Measurements from ENCODE around the gene CCDC92.

The CCDC92 gene

DNA sequence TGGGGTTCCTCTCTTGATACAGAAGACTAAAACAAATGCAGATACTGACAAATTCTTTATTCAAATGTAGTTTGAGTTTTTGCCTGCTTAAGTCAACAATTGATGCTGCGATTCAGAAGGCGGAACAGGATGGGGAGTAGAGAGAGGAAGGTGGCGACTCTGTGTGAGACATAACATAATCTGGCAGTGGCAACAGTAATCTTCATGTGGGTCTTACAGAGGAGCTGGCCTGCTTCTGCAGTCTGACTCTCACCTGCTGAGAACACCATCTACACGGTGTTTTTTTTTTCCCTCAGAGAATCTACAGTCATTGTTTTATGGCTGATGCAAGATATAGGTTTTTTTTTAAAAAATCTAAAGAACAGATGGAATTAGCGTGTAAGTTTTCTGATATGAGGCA lies 10.1 kb downstream of the CCDC92 start:
- H3K4me3 ChIP-seq (ENCODE audit: low read length): no peak overlapping the region
- no peak for DNase-seq (ENCODE audit: low read depth)
- TF ChIP-seq, protein P1, sequence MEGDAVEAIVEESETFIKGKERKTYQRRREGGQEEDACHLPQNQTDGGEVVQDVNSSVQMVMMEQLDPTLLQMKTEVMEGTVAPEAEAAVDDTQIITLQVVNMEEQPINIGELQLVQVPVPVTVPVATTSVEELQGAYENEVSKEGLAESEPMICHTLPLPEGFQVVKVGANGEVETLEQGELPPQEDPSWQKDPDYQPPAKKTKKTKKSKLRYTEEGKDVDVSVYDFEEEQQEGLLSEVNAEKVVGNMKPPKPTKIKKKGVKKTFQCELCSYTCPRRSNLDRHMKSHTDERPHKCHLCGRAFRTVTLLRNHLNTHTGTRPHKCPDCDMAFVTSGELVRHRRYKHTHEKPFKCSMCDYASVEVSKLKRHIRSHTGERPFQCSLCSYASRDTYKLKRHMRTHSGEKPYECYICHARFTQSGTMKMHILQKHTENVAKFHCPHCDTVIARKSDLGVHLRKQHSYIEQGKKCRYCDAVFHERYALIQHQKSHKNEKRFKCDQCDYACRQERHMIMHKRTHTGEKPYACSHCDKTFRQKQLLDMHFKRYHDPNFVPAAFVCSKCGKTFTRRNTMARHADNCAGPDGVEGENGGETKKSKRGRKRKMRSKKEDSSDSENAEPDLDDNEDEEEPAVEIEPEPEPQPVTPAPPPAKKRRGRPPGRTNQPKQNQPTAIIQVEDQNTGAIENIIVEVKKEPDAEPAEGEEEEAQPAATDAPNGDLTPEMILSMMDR (conservative IDR thresholded peaks at IDR 0.05; ENCODE audit: low read length): no peak

DNA sequence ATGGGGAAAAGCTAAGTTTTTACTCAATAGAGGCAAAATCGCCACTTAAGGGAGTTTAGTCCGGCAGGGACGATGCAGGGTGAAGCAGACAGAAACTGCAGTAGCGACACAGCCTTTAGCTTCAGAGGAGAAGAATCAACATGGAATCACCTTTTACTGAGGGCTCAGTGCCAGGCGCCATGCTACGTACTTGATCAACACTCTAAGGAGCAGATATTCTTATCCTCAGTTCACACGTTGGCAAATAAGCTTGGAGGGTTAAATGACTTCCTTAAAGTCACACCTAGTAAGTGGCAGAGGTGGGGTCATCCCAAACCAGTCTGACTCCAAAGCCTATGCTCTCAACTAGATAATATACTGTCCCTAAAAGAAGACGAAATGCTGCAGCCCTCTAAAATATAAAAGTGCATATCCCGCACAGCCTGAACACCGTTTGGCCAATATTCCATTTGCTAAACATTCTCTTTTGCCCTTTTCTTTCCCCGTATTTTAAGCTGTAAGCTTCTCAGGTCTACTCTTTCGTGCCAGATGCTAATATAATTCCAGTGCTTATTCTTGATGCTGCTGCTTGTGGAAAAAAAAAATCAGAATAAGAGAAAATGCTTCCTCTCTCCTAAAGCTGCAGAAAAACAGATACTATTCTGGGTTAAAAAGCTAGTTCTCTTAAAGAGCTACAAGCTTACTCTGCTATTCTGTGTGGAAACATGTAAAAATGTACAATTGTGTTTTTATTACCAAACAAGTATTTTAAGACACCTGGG lies 10.9 kb downstream of the CCDC92 start:
- DNase-seq (ENCODE audit: low read depth): no peak
- H3K4me3 ChIP-seq (ENCODE audit: low read length): no peak overlapping the region
- TF ChIP-seq, protein P1 (conservative IDR thresholded peaks at IDR 0.05; ENCODE audit: low read length): no peak

DNA sequence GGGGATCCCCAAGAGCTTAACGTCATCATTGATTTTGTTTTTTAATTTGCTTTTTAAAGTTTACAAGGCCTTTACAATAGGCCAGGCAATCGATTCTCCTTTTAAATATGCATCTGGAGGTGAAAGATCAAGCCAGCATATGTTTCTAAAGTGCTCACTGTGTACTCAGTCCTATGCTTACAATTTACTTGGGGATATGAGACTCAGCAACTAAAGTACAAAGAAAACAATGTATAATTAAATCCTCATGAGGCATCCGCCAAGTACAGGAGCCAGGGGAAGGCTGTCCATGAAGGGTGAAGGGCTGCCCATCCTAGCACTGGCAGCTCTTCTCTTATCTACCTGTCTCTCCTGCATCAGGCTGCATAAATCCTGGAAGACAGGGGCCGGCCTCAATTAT lies 11.8 kb downstream of the CCDC92 start:
- H3K4me3 ChIP-seq (ENCODE audit: low read length): no peak overlapping the region
- TF ChIP-seq, protein P1 (conservative IDR thresholded peaks at IDR 0.05; ENCODE audit: low read length): no peak
- no peak for DNase-seq (ENCODE audit: low read depth)

DNA sequence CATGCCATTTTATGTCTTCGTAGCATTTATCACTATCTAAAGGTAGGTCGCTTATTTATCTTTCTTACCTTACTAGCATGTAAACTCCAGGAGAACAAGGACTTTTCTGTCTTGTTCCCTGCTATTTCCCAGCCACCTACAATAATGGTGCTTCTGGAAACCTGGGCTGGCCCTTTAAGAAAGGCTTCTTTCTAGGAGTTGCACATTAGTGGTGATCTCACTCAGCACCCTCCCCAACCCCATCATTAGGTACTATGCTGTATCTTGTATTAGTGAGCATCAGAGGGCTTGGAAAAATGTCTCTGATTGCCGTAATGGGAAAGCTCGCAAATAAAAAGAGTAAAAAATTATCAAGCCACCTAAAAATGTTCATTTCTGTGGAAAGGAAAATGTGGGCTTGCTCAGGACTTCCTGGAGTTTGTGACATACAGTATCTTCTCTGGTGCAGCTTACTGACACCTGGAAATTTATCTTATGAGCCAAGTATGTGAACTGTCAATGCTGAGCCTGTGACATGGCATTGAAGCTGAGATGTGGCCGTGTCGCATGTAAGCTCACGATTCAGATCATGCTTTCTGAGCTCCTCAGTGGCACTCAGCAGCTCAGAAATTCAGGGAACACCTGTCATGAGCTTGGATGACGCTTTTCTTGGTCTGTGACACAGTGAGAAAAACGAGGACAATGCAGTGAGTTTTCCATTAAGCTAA lies 12.4 kb downstream of the CCDC92 start:
- TF ChIP-seq, protein P1 (conservative IDR thresholded peaks at IDR 0.05; ENCODE audit: low read length): no peak
- no peak for DNase-seq (ENCODE audit: low read depth)
- H3K4me3 ChIP-seq (ENCODE audit: low read length): no peak overlapping the region

DNA sequence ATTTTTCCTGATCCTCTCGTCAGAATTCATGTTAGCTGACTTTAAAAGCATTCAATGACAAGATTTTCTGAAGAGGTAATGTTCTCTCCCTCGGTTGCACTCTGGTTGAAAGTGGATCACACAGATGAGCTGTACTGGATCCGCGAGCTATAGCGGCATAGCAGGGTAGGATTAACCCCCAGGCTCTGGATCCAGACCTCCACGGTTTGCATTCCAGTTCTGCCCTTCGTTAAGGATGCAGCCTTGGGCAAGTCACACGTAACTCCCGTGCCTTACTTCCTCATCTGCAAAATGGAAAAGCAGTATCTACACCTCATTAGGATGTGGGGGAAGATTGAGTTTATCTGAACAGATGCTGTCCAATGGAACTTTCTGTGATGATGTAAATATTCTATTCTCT lies 13.8 kb downstream of the CCDC92 start:
- no peak for DNase-seq (ENCODE audit: low read depth)
- TF ChIP-seq, protein P1 (conservative IDR thresholded peaks at IDR 0.05; ENCODE audit: low read length): no peak
- no peak overlapping the region for H3K4me3 ChIP-seq (ENCODE audit: low read length)

DNA sequence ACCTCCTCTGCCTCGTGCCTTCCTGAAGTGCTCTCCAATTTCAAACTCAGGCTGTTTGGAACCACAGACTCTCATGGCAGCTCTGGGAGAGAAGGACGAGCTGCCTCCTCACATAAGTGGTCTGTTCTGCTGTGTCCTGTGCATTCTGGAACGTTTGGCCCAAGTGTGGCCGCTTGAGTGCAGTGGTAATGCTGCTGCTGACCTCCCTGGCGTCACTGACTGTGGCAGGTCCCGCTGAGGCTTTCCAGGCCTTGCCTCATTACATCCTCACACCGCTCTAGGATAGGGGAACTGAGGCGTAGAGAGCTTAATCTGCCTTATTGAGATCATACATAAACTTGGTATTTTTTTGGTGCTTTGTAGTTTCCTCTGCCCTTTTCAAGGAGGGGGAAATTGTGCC lies 14.2 kb downstream of the CCDC92 start:
- H3K4me3 ChIP-seq (ENCODE audit: low read length): no peak overlapping the region
- no peak for DNase-seq (ENCODE audit: low read depth)
- TF ChIP-seq, protein P1 (conservative IDR thresholded peaks at IDR 0.05; ENCODE audit: low read length): no peak

DNA sequence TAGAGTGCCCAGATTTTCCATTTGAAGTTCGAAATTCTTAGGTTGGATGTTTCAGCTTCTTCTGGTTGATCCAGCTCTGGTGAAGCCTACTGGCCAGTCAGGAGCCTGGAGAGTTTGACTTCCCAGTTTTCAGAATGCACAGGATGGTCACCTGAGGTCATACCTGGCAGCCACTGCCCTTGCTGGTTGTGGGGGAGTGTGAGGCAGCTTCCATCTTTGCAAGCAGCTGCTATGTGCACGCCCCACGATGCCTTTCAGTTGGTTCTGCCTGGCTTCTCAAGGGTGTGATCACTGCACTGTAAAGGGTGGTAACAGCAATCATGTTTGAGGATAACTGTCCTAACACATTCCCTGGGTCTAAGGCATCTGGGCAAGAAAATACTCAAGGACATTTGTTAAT lies 15.4 kb downstream of the CCDC92 start:
- TF ChIP-seq, protein P1 (conservative IDR thresholded peaks at IDR 0.05; ENCODE audit: low read length): no peak
- no peak for DNase-seq (ENCODE audit: low read depth)
- no peak overlapping the region for H3K4me3 ChIP-seq (ENCODE audit: low read length)
